PC-3 (cell line): ENCODE measurements around the gene HTRA2. TPM values are rescaled to one million over a fixed set of nuclear protein-coding genes. Genes with fewer than 3 reads are reported as not detected.

Experiments used
- ATAC-seq: fragments of 200-7000 bp; cut with Tn5 transposase; 2 replicates; pipeline ENCODE4 v1.9.1; 2020; ENCODE audit warnings: mild to moderate bottlenecking, moderate library complexity
- BruUV-seq: library from RNA; stranded (reverse); fragments of 400-500 nt; replicated peaks from 2 replicates; lab custom pipeline; 2021; lab: Mats Ljungman, UMichigan
- CTCF ChIA-PET: fragments of 300-600 bp; sonication (Branson Sonifier 250); formaldehyde crosslinking; loops from one replicate; lab custom pipeline; 2022; ENCODE audit warnings: antibody characterized with exemption; lab: Charles Lee
- POLR2A ChIA-PET: fragments of 300-600 bp; sonication (Branson Sonifier 250); formaldehyde crosslinking; loops from one replicate; lab custom pipeline; 2022; ENCODE audit warnings: antibody characterized with exemption; ENCODE audit not compliant: unreplicated experiment; lab: Charles Lee
- DNase-seq: peaks from one replicate; pipeline ENCODE4 v3.0.0-alpha.2; 2015
- H2AFZ ChIP-seq: fragments of 300-600 bp; sonication (generic); 2 replicates; pipeline ENCODE4 v1.6.0; 2016; ENCODE audit warnings: antibody characterized with exemption, low read length
- H3F3A ChIP-seq: fragments of 300-600 bp; sonication (generic); one replicate; pipeline ENCODE4 v1.6.0; 2017; ENCODE audit warnings: antibody characterized with exemption, low read length, control low read depth, mild to moderate bottlenecking; ENCODE audit not compliant: unreplicated experiment
- H3K27ac ChIP-seq: fragments of 300-600 bp; sonication (generic); 2 replicates; pipeline ENCODE4 v1.5.1; 2016; ENCODE audit warnings: mild to moderate bottlenecking, low read length
- H3K27me3 ChIP-seq: fragments of 300-600 bp; sonication (generic); 2 replicates; pipeline ENCODE4 v1.6.1; 2016; ENCODE audit warnings: low read length, mixed read lengths
- H3K36me3 ChIP-seq: fragments of 300-600 bp; sonication (generic); 2 replicates; pipeline ENCODE4 v1.6.1; 2016; ENCODE audit warnings: low read depth, mixed run types, low read length, mixed read lengths
- H3K4me1 ChIP-seq: fragments of 300-600 bp; sonication (generic); 2 replicates; pipeline ENCODE4 v1.5.1; 2016; ENCODE audit warnings: low read length; ENCODE audit not compliant: insufficient read depth
- H3K4me2 ChIP-seq: fragments of 300-600 bp; sonication (generic); 2 replicates; pipeline ENCODE4 v1.6.0; 2016; ENCODE audit warnings: low read length
- H3K4me3 ChIP-seq: fragments of 300-600 bp; sonication (generic); 2 replicates; pipeline ENCODE4 v1.5.1; 2016; ENCODE audit warnings: mild to moderate bottlenecking, low read length, mixed read lengths
- H3K79me2 ChIP-seq: fragments of 300-600 bp; sonication (generic); 2 replicates; pipeline ENCODE4 v1.6.1; 2017; ENCODE audit warnings: low read length, mixed read lengths
- H3K9ac ChIP-seq: fragments of 300-600 bp; sonication (generic); 2 replicates; pipeline ENCODE4 v1.6.0; 2016; ENCODE audit warnings: mild to moderate bottlenecking, low read length
- H3K9me2 ChIP-seq: fragments of 300-600 bp; sonication (generic); replicated peaks from 2 replicates; pipeline ENCODE4 v1.6.1; 2016; ENCODE audit warnings: mixed run types, low read length, mixed read lengths
- H3K9me3 ChIP-seq: fragments of 300-600 bp; sonication (generic); 2 replicates; pipeline ENCODE4 v1.6.1; 2016; ENCODE audit warnings: low read length, mixed read lengths
- H4K20me1 ChIP-seq: fragments of 300-600 bp; sonication (generic); 2 replicates; pipeline ENCODE4 v1.6.1; 2016; ENCODE audit warnings: low read length, mixed read lengths
- CTCF ChIP-seq: fragments of 300-600 bp; sonication (generic); conservative IDR thresholded peaks from 2 replicates; pipeline ENCODE4 v1.5.1; 2017; ENCODE audit warnings: antibody characterized with exemption, low read depth, mild to moderate bottlenecking, low read length
- EZH2 ChIP-seq: fragments of 300-600 bp; sonication (generic); IDR thresholded peaks from one replicate; pipeline ENCODE4 v1.6.1; 2017; ENCODE audit warnings: antibody characterized with exemption, mild to moderate bottlenecking, low read length; ENCODE audit not compliant: unreplicated experiment
- EZH2phosphoT487 ChIP-seq: fragments of 300-600 bp; sonication (generic); IDR thresholded peaks from 2 replicates; pipeline ENCODE4 v1.6.1; 2018; ENCODE audit warnings: mild to moderate bottlenecking, antibody characterized with exemption, low read length, borderline replicate concordance
- intact Hi-C: fragments of 100-400 bp; cut with micrococcal nuclease; formaldehyde crosslinking; loops from 2 replicates; pipeline ENCODE4 v1.9.0; 2023
- total RNA-seq: library from RNA; depleted of rRNA; stranded (reverse); fragments of >200 nt; gene quantifications from 2 replicates; pipeline ENCODE4 v1.2.3, GENCODE V29; 2014

The HTRA2 gene
- total RNA-seq, 1 experiment from 2014 or later = 71.8 TPM

- no peaks in the 10 kb centered on the region for H3K9me2 ChIP-seq
- H3K9me3 ChIP-seq = no peaks in the 10 kb centered on the region
- intact Hi-C loops = no loop called here
- no peak for TF ChIP-seq CTCF
- TF ChIP-seq EZH2phosphoT487 = no peak
- TF ChIP-seq EZH2 = no peak
- DNase-seq = no peak
- BruUV-seq = no TSS peak
- H3K79me2 ChIP-seq = peaks cover 5% of the 10 kb centered on the region
- no peaks in the 10 kb centered on the region for H4K20me1 ChIP-seq
- no peak overlapping the region for H3K9ac ChIP-seq
- no peak overlapping the region for H3K4me2 ChIP-seq
- H3K36me3 ChIP-seq = no peaks in the 10 kb centered on the region
- no peaks in the 10 kb centered on the region for H3F3A ChIP-seq
- ATAC-seq = no peak
- no peak overlapping the region for H3K27ac ChIP-seq
- no peak overlapping the region for H3K4me3 ChIP-seq
- ChIA-PET POLR2A (no interaction called here), CTCF (no interaction called here)
- H3K4me1 ChIP-seq = peaks cover 3% of the 10 kb centered on the region; the same call in 1 of the 2 replicates
- H3K27me3 ChIP-seq = no peaks in the 10 kb centered on the region
- no peak overlapping the region for H2AFZ ChIP-seq
Measured at GRCh38 chr2:74554820-74555531, 25.2 kb downstream of the HTRA2 start.

DNA sequence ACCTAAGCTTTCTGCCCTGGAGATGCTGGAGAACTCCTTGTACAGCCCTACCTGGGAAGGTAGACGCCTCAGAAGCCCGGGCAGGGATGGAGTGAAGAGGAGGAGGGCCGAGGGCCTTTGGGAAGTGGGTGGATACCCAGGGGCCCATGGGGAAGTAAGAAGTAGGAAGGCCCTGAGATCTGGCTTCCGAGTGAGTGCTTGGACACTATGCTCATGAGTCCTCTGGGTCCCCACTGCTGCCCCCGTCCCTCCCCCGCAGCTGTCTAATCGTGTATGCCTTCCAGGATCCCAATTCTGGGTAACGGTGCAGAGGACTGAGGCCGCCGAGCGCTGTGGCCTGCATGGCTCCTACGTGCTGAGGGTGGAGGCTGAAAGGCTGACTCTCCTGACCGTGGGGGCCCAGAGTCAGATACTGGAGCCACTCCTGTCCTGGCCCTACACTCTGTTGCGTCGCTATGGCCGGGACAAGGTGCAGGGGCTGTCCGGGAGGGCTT is 25.9 kb downstream of the HTRA2 start:
- POLR2A ChIA-PET = no interaction called here
- H3K79me2 ChIP-seq = 0 out of 2 replicates have a peak, but pooled peaks cover under 1% of the 10 kb centered on the region
- H3K4me2 ChIP-seq = no peak overlapping the region
- no TSS peak for BruUV-seq
- H3K9me2 ChIP-seq = no peaks in the 10 kb centered on the region
- DNase-seq (no peak), ATAC-seq (no peak)
- no peaks in the 10 kb centered on the region for H3F3A ChIP-seq
- no peaks in the 10 kb centered on the region for H3K36me3 ChIP-seq
- H3K9ac ChIP-seq = no peak overlapping the region
- TF ChIP-seq EZH2 (no peak), CTCF (no peak), EZH2phosphoT487 (no peak)
- intact Hi-C loops = no loop called here
- no peak overlapping the region for H3K4me3 ChIP-seq
- no peaks in the 10 kb centered on the region for H3K9me3 ChIP-seq
- no peak overlapping the region for H3K27ac ChIP-seq
- CTCF ChIA-PET = no interaction called here
- no peak overlapping the region for H2AFZ ChIP-seq
- no peaks in the 10 kb centered on the region for H4K20me1 ChIP-seq
- no peaks in the 10 kb centered on the region for H3K27me3 ChIP-seq
- H3K4me1 ChIP-seq = peaks cover 7% of the 10 kb centered on the region

DNA sequence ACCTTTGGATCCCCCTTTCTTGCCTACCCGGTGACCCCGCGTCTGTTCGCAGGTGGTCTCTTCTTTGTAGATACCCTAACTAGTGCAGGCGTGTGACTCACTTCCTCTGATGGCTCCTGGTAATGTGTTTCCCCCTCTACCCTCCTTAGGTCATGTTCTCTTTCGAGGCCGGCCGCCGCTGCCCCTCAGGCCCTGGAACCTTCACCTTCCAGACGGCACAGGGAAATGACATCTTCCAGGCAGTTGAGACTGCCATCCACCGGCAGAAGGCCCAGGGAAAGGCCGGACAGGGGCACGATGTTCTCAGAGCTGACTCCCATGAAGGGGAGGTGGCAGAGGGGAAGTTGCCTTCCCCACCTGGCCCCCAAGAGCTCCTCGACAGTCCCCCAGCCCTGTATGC is 26.4 kb downstream of the HTRA2 start:
- H2AFZ ChIP-seq = no peak overlapping the region
- no peaks in the 10 kb centered on the region for H4K20me1 ChIP-seq
- H3K4me3 ChIP-seq = no peak overlapping the region
- H3K9me3 ChIP-seq = no peaks in the 10 kb centered on the region
- H3K79me2 ChIP-seq = no peaks in the 10 kb centered on the region
- H3K27ac ChIP-seq = no peak overlapping the region
- TF ChIP-seq EZH2 = no peak
- H3K36me3 ChIP-seq = no peaks in the 10 kb centered on the region
- intact Hi-C loops = no loop called here
- H3K9me2 ChIP-seq = no peaks in the 10 kb centered on the region
- POLR2A ChIA-PET = no interaction called here
- H3K4me1 ChIP-seq = peaks cover 9% of the 10 kb centered on the region
- H3K9ac ChIP-seq = no peak overlapping the region
- BruUV-seq = no TSS peak
- ATAC-seq = no peak
- H3K4me2 ChIP-seq = no peak overlapping the region
- H3F3A ChIP-seq = no peaks in the 10 kb centered on the region
- CTCF ChIA-PET = no interaction called here
- no peaks in the 10 kb centered on the region for H3K27me3 ChIP-seq
- no peak for DNase-seq
